Measurements from ENCODE around the gene MCTP2.
"Not testable (repeated sequence)": the region's sequence is repeated elsewhere in the genome, so short reads cannot be mapped to it uniquely, and the experiment has no call there.

The MCTP2 gene

DNA sequence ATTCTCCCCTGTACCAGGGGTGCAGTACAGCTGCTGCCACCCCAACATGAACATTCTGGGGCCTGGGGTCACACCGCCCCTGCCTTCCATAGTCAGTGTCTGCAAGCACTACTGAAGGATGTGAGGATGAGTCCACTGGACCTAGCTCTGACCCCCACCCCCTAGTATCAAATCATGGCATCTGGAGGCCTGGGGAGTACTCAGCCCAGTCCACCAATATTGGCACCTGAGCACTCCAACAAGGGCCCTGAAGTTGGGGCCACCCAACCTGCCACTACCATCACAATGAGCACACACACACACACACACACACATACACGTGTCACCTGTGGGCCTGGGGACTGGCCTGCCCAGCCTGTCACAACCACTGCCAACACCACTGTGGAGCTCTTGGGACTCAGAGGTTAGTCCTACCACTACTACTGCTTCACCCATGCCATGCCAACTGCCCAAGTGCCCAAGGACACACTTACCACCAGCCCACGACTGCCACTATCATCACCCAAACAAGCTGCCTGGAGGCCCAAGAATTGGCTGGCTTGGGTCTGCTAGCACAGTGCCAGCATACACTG, 253.9 kb downstream of the MCTP2 start:
- Histone ChIP-seq H3K9me3 (ENCODE audit: control insufficient read depth, insufficient read depth, low read length) (no peaks in the 10 kb centered on the region), H3K27me3 (ENCODE audit: control insufficient read depth, insufficient read depth, low read length) (no peaks in the 10 kb centered on the region), H3K36me3 (ENCODE audit: control insufficient read depth, insufficient read depth, low read length) (no peaks in the 10 kb centered on the region), H3K4me1 (ENCODE audit: control insufficient read depth, insufficient read depth, low read length) (no peaks in the 10 kb centered on the region), H3K9ac (ENCODE audit: low read depth, low read length) (no peak overlapping the region), H3K4me3 (ENCODE audit: low read depth, low read length) (no peak overlapping the region)

GRCh38 chr15:94487635-94488034, 256.3 kb downstream of the MCTP2 start:
- Histone ChIP-seq H3K9me3 (ENCODE audit: control insufficient read depth, insufficient read depth, low read length) (no peaks in the 10 kb centered on the region), H3K4me3 (ENCODE audit: low read depth, low read length) (no peak overlapping the region), H3K9ac (ENCODE audit: low read depth, low read length) (no peak overlapping the region), H3K27me3 (ENCODE audit: control insufficient read depth, insufficient read depth, low read length) (no peaks in the 10 kb centered on the region), H3K4me1 (ENCODE audit: control insufficient read depth, insufficient read depth, low read length) (no peaks in the 10 kb centered on the region), H3K36me3 (ENCODE audit: control insufficient read depth, insufficient read depth, low read length) (no peaks in the 10 kb centered on the region)

DNA sequence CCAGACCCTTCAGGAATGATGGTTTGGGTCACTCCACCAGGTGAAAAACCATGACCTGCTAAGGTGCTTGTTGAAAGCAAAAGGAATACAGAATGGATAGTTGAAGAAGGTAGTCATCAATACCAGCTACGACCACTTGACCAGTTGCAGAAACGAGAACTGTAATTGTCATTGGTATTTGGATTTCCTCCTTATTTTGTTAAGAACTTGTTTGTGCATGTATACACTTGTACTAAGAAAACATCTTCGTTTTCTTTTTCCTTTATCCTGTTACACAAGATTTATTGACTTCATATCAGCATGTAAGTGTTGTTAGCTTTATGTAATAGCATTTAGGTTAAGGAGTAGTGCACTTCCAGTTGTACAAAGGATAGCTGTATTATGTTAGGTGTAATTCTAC, 261.8 kb downstream of the MCTP2 start:
- Histone ChIP-seq H3K9ac (ENCODE audit: low read depth, low read length) (no peak overlapping the region), H3K9me3 (ENCODE audit: control insufficient read depth, insufficient read depth, low read length) (no peaks in the 10 kb centered on the region)

DNA sequence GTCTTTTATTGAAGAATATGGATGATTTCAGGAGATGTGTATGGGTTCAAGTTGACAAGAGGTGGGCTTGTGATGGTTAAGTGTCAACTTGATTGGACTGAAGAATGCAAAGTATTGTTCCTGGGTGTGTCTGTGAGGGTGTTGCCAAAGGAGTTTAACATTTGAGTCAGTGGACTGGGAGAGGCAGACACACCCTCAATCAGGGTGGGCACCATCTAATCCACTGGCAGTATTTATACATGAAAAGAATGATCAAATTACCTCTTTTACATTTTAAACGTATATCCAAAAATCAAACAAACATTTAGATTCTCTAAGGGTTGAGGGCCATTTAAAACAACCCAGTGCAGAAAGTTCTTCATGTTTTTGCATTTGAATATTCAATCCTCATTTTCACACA, 262.2 kb downstream of the MCTP2 start:
- H3K36me3 ChIP-seq (ENCODE audit: control insufficient read depth, insufficient read depth, low read length); H3K27me3 ChIP-seq (ENCODE audit: control insufficient read depth, insufficient read depth, low read length); H3K4me1 ChIP-seq (ENCODE audit: control insufficient read depth, insufficient read depth, low read length); H3K4me3 ChIP-seq (ENCODE audit: low read depth, low read length); H3K9ac ChIP-seq (ENCODE audit: low read depth, low read length); H3K9me3 ChIP-seq (ENCODE audit: control insufficient read depth, insufficient read depth, low read length): not testable (repeated sequence)

More for the DNA sequence above, 261.8 kb downstream of the MCTP2 start:
- Histone ChIP-seq H3K27me3 (ENCODE audit: control insufficient read depth, insufficient read depth, low read length) (no peaks in the 10 kb centered on the region), H3K4me1 (ENCODE audit: control insufficient read depth, insufficient read depth, low read length) (no peaks in the 10 kb centered on the region), H3K4me3 (ENCODE audit: low read depth, low read length) (no peak overlapping the region), H3K36me3 (ENCODE audit: control insufficient read depth, insufficient read depth, low read length) (no peaks in the 10 kb centered on the region)

- Histone ChIP-seq H3K9me3 (ENCODE audit: control insufficient read depth, insufficient read depth, low read length) (no peaks in the 10 kb centered on the region), H3K4me1 (ENCODE audit: control insufficient read depth, insufficient read depth, low read length) (no peaks in the 10 kb centered on the region), H3K27me3 (ENCODE audit: control insufficient read depth, insufficient read depth, low read length) (no peaks in the 10 kb centered on the region), H3K4me3 (ENCODE audit: low read depth, low read length) (no peak overlapping the region), H3K36me3 (ENCODE audit: control insufficient read depth, insufficient read depth, low read length) (no peaks in the 10 kb centered on the region), H3K9ac (ENCODE audit: low read depth, low read length) (no peak overlapping the region)
Observed at GRCh38 chr15:94494732-94495131, 263.4 kb downstream of the MCTP2 start.

DNA sequence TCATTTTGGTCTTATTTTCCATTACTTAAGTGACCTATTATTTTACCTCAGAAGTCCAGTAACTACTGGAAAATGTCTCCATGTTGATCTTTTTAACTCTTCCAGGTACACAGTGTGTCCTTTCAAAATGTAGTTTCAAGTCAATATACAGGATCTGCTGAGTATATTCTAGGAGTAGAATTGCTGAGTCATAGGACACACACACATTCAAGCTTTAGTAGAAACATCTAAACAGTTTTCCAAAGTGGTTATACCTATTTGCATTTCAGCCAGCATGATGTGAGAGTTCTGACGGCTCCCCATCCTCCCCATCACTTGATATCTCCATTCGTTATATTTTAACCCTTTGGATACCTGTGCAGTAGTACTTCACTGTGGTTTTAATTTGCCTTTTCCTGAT, 271.9 kb downstream of the MCTP2 start:
- no peak overlapping the region for H3K4me3 ChIP-seq (ENCODE audit: low read depth, low read length)
- H3K4me1 ChIP-seq (ENCODE audit: control insufficient read depth, insufficient read depth, low read length), result no peaks in the 10 kb centered on the region
- H3K36me3 ChIP-seq (ENCODE audit: control insufficient read depth, insufficient read depth, low read length), result no peaks in the 10 kb centered on the region
- no peaks in the 10 kb centered on the region for H3K9me3 ChIP-seq (ENCODE audit: control insufficient read depth, insufficient read depth, low read length)
- H3K9ac ChIP-seq (ENCODE audit: low read depth, low read length), result no peak overlapping the region
- no peaks in the 10 kb centered on the region for H3K27me3 ChIP-seq (ENCODE audit: control insufficient read depth, insufficient read depth, low read length)

GRCh38 chr15:94509259-94509658, 277.9 kb downstream of the MCTP2 start:
- no peak overlapping the region for H3K9ac ChIP-seq (ENCODE audit: low read depth, low read length)
- no peaks in the 10 kb centered on the region for H3K36me3 ChIP-seq (ENCODE audit: control insufficient read depth, insufficient read depth, low read length)
- no peaks in the 10 kb centered on the region for H3K4me1 ChIP-seq (ENCODE audit: control insufficient read depth, insufficient read depth, low read length)
- no peaks in the 10 kb centered on the region for H3K9me3 ChIP-seq (ENCODE audit: control insufficient read depth, insufficient read depth, low read length)
- H3K4me3 ChIP-seq (ENCODE audit: low read depth, low read length), result no peak overlapping the region
- H3K27me3 ChIP-seq (ENCODE audit: control insufficient read depth, insufficient read depth, low read length), result no peaks in the 10 kb centered on the region

GRCh38 chr15:94522125-94522524, 290.8 kb downstream of the MCTP2 start:
- H3K9me3 ChIP-seq (ENCODE audit: control insufficient read depth, insufficient read depth, low read length), result no peaks in the 10 kb centered on the region
- H3K27me3 ChIP-seq (ENCODE audit: control insufficient read depth, insufficient read depth, low read length), result no peaks in the 10 kb centered on the region
- no peaks in the 10 kb centered on the region for H3K36me3 ChIP-seq (ENCODE audit: control insufficient read depth, insufficient read depth, low read length)
- no peak overlapping the region for H3K4me3 ChIP-seq (ENCODE audit: low read depth, low read length)
- H3K4me1 ChIP-seq (ENCODE audit: control insufficient read depth, insufficient read depth, low read length), result no peaks in the 10 kb centered on the region
- H3K9ac ChIP-seq (ENCODE audit: low read depth, low read length), result no peak overlapping the region

- no peak overlapping the region for H3K4me3 ChIP-seq (ENCODE audit: low read depth, low read length)
- H3K4me1 ChIP-seq (ENCODE audit: control insufficient read depth, insufficient read depth, low read length), result no peaks in the 10 kb centered on the region
- H3K9me3 ChIP-seq (ENCODE audit: control insufficient read depth, insufficient read depth, low read length), result no peaks in the 10 kb centered on the region
Observed at GRCh38 chr15:94523873-94524272, 292.5 kb downstream of the MCTP2 start.

DNA sequence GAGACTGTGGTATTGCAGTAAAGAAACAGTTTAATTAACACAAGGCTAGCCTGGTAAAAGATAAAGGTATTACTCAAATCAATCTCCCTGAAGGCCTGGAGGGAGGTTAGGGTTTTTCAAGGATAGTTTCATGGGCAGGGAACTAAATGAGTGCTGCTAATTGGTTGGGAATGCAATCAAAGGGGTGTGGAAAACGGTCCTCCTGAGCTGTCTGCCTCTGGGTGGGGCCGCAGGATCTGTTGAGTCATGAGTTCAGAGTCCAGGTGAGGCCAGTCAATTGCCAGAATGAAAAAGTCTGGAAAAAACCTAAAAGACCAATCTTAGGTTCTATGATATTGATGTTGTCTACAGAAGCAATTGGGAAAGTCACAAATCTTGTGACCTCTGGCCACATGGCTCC, 293.2 kb downstream of the MCTP2 start:
- Histone ChIP-seq H3K4me1 (ENCODE audit: control insufficient read depth, insufficient read depth, low read length) (no peaks in the 10 kb centered on the region), H3K36me3 (ENCODE audit: control insufficient read depth, insufficient read depth, low read length) (no peaks in the 10 kb centered on the region), H3K27me3 (ENCODE audit: control insufficient read depth, insufficient read depth, low read length) (no peaks in the 10 kb centered on the region), H3K9ac (ENCODE audit: low read depth, low read length) (no peak overlapping the region), H3K4me3 (ENCODE audit: low read depth, low read length) (no peak overlapping the region), H3K9me3 (ENCODE audit: control insufficient read depth, insufficient read depth, low read length) (no peaks in the 10 kb centered on the region)

More at GRCh38 chr15:94523873-94524272, 292.5 kb downstream of the MCTP2 start:
- Histone ChIP-seq H3K9ac (ENCODE audit: low read depth, low read length) (no peak overlapping the region), H3K27me3 (ENCODE audit: control insufficient read depth, insufficient read depth, low read length) (no peaks in the 10 kb centered on the region), H3K36me3 (ENCODE audit: control insufficient read depth, insufficient read depth, low read length) (no peaks in the 10 kb centered on the region)

DNA sequence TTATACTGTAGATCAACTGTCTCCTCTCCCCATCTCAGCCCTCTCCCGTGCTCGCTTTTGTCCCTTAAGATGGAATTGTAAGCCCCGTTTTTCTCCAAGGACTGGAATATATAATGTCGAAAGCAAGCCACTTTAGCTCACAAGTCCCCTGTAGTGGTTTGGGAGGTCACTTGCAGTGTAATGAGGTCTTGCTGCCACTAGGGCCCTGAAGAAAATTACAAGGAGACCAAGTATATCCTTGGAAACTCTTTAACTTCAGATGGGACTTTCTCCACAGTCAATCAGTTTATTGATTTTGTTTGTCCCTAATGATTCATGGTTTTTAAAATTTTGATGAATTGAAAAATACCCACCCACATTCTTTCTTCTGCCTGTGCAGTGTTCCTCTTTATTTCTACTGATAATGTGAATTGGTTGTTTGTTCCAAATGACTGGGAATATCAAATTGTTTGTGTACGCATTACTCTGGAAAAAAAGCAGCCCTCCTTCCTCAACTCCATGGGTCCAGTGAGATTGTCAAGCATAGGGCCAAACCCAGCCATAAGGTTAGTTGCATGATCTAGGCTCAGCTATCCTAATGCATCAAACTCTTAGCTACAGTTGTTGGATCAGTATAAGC, 294.8 kb downstream of the MCTP2 start:
- Histone ChIP-seq H3K27me3 (ENCODE audit: control insufficient read depth, insufficient read depth, low read length) (no peaks in the 10 kb centered on the region), H3K9me3 (ENCODE audit: control insufficient read depth, insufficient read depth, low read length) (no peaks in the 10 kb centered on the region), H3K36me3 (ENCODE audit: control insufficient read depth, insufficient read depth, low read length) (no peaks in the 10 kb centered on the region), H3K4me1 (ENCODE audit: control insufficient read depth, insufficient read depth, low read length) (no peaks in the 10 kb centered on the region), H3K9ac (ENCODE audit: low read depth, low read length) (no peak overlapping the region), H3K4me3 (ENCODE audit: low read depth, low read length) (no peak overlapping the region)

DNA sequence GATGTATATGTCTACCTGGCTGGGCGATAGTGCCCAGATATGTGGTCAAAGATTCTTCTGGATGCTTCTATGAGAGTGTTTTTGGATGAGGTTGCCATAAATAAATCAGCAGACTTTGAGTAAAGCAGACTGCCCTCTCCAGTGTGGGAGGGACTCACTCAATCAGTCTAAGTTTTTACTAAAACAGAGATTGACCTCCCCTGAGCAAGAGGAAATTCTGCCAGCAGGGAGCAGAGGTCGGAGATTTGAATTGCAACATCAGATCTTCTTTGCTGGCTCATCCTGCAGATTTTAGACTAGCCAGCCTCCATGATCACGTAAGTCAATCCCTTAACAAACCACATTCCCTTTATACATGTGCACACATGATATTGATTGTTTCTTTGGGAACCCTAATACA, 300.9 kb downstream of the MCTP2 start:
- Histone ChIP-seq H3K9ac (ENCODE audit: low read depth, low read length) (no peak overlapping the region), H3K9me3 (ENCODE audit: control insufficient read depth, insufficient read depth, low read length) (no peaks in the 10 kb centered on the region), H3K36me3 (ENCODE audit: control insufficient read depth, insufficient read depth, low read length) (no peaks in the 10 kb centered on the region), H3K4me3 (ENCODE audit: low read depth, low read length) (no peak overlapping the region), H3K4me1 (ENCODE audit: control insufficient read depth, insufficient read depth, low read length) (peaks cover 4% of the 10 kb centered on the region), H3K27me3 (ENCODE audit: control insufficient read depth, insufficient read depth, low read length) (no peaks in the 10 kb centered on the region)
